Activated T-cell treated with anti-CD3 and anti-CD28 coated beads, Interleukin-2, amount 50 U/mL, for 48 hours (primary cell): Measurements from ENCODE around the gene ARIH2.

Experiments
- DNase-seq, 2 experiments: peaks; one replicate each; pipeline ENCODE4 v3.0.0-alpha.2; 2020

ARIH2 gene

GRCh38 chr3:48929358-48930035 is 10.9 kb downstream of the ARIH2 start:
- peak in 1 of 2 experiments; percentile 5 for DNase-seq

GRCh38 chr3:48930590-48930989 is 11.9 kb downstream of the ARIH2 start:
- DNase-seq = no peak

GRCh38 chr3:48931944-48932580 is 13.4 kb downstream of the ARIH2 start:
- no peak for DNase-seq

- no peak for DNase-seq
Measured at GRCh38 chr3:48934333-48934991, 15.8 kb downstream of the ARIH2 start.

- DNase-seq = no peak
Measured at GRCh38 chr3:48935530-48935929, 16.9 kb downstream of the ARIH2 start.

- no peak for DNase-seq
Measured at GRCh38 chr3:48938156-48938555, 19.5 kb downstream of the ARIH2 start.

- DNase-seq = no peak
Measured at GRCh38 chr3:48938689-48939088, 20.0 kb downstream of the ARIH2 start.

GRCh38 chr3:48945432-48945831 is 26.8 kb downstream of the ARIH2 start:
- DNase-seq = no peak

- DNase-seq = no peak
Measured at GRCh38 chr3:48945891-48946549, 27.4 kb downstream of the ARIH2 start.

GRCh38 chr3:48949376-48949717 is 30.7 kb downstream of the ARIH2 start:
- DNase-seq = no peak

- DNase-seq = no peak
Measured at GRCh38 chr3:48950051-48950450, 31.4 kb downstream of the ARIH2 start.

GRCh38 chr3:48951764-48952163 is 33.1 kb downstream of the ARIH2 start:
- DNase-seq = no peak

- peak; percentile 51 to 58 for DNase-seq
Measured at GRCh38 chr3:48952510-48953118, 34.0 kb downstream of the ARIH2 start.

- no peak for DNase-seq
Measured at GRCh38 chr3:48957006-48957705, 38.5 kb downstream of the ARIH2 start.

GRCh38 chr3:48960841-48961413 is 42.3 kb downstream of the ARIH2 start:
- DNase-seq = no peak

- no peak for DNase-seq
Measured at GRCh38 chr3:48962340-48962739, 43.7 kb downstream of the ARIH2 start.

GRCh38 chr3:48962939-48963338 is 44.3 kb downstream of the ARIH2 start:
- no peak for DNase-seq

GRCh38 chr3:48963591-48963990 is 44.9 kb downstream of the ARIH2 start:
- DNase-seq = no peak

- no peak for DNase-seq
Measured at GRCh38 chr3:48966367-48966766, 47.7 kb downstream of the ARIH2 start.

GRCh38 chr3:48966876-48967361 is 48.3 kb downstream of the ARIH2 start:
- peak; percentile 41 to 58 for DNase-seq

- DNase-seq = no peak
Measured at GRCh38 chr3:48970586-48970985, 51.9 kb downstream of the ARIH2 start.
